GM12878 (cell line): ENCODE measurements around the gene SLC19A3.

Experiments
- BHLHE40 ChIP-seq, 2 experiments: fragments of 450-650 bp in 1 of 2; IDR thresholded peaks; 2 replicates each; pipeline ENCODE4 v1.6.1; 2011 to 2017; ENCODE audit warnings: low read depth in 2 of 2, borderline replicate concordance in 1 of 2, improper control_type of control experiment in 1 of 2, low read length in 1 of 2, mild to moderate bottlenecking in 1 of 2
- EP300 ChIP-seq, 2 experiments: fragments of 150-350 bp in 1 of 2; IDR thresholded peaks; 2 replicates each; pipeline ENCODE4 v1.6.1; 2011 to 2012; ENCODE audit warnings: low read depth in 2 of 2, low read length in 2 of 2, borderline replicate concordance in 1 of 2, improper control_type of control experiment in 1 of 2, inconsistent platforms in 1 of 2; ENCODE audit not compliant: control insufficient read depth in 1 of 2
- EZH2 ChIP-seq: IDR thresholded peaks from 2 replicates; pipeline ENCODE4 v1.6.1; 2012; ENCODE audit warnings: low read depth, mild to moderate bottlenecking, control low read depth, inconsistent platforms, low read length, borderline replicate concordance; ENCODE audit not compliant: control insufficient read depth
- HDAC2 ChIP-seq: fragments of 200-600 bp; sonication (generic); IDR thresholded peaks from 2 replicates; pipeline ENCODE4 v1.6.1; 2017
- HDGF ChIP-seq: fragments of 450-650 bp; IDR thresholded peaks from 2 replicates; pipeline ENCODE4 v1.6.1; 2016; ENCODE audit warnings: antibody characterized with exemption
- MTA2 ChIP-seq: fragments of 450-650 bp; IDR thresholded peaks from 2 replicates; pipeline ENCODE4 v1.6.1; 2016; ENCODE audit warnings: low read depth, mild to moderate bottlenecking, moderate library complexity
- NR2C1 ChIP-seq: fragments of 450-650 bp; IDR thresholded peaks from 2 replicates; pipeline ENCODE4 v1.6.1; 2017; ENCODE audit warnings: antibody characterized with exemption, mild to moderate bottlenecking, moderate library complexity
- POLR2A ChIP-seq: IDR thresholded peaks from 2 replicates; pipeline ENCODE4 v1.6.1; 2011; ENCODE audit warnings: low read depth, mild to moderate bottlenecking, low read length
- POLR2AphosphoS5 ChIP-seq: IDR thresholded peaks from 2 replicates; pipeline ENCODE4 v1.6.1; 2011; ENCODE audit warnings: mild to moderate bottlenecking, low read length, inconsistent platforms
- TBL1XR1 ChIP-seq: IDR thresholded peaks from 2 replicates; pipeline ENCODE4 v1.6.1; 2012; ENCODE audit warnings: low read depth, low read length, improper control_type of control experiment
- YY1 ChIP-seq: IDR thresholded peaks from 2 replicates; pipeline ENCODE4 v1.6.1; 2011; ENCODE audit warnings: low read depth, mild to moderate bottlenecking, low read length
- ZNF274 ChIP-seq: IDR thresholded peaks from one replicate; pipeline ENCODE4 v1.8.0; 2011; ENCODE audit not compliant: insufficient read length, insufficient read depth
- TF ChIP-seq, protein P1 (sequence below), 3 experiments: IDR thresholded peaks in 2 of 3; conservative IDR thresholded peaks in 1 of 3; 2 replicates each; pipeline ENCODE4 v1.5.1; 2011; ENCODE audit warnings: low read depth in 3 of 3, low read length in 3 of 3, mild to moderate bottlenecking in 3 of 3, control low read depth in 2 of 3, moderate library complexity in 2 of 3, inconsistent platforms in 1 of 3, mixed read lengths in 1 of 3; ENCODE audit not compliant: control insufficient read depth in 2 of 3, insufficient read depth in 1 of 3; ENCODE audit errors: extremely low read depth in 1 of 3
- TF ChIP-seq, protein P2 (sequence below): IDR thresholded peaks from 2 replicates; pipeline ENCODE4 v1.6.1; 2012; ENCODE audit warnings: low read depth, low read length, improper control_type of control experiment

DNA sequence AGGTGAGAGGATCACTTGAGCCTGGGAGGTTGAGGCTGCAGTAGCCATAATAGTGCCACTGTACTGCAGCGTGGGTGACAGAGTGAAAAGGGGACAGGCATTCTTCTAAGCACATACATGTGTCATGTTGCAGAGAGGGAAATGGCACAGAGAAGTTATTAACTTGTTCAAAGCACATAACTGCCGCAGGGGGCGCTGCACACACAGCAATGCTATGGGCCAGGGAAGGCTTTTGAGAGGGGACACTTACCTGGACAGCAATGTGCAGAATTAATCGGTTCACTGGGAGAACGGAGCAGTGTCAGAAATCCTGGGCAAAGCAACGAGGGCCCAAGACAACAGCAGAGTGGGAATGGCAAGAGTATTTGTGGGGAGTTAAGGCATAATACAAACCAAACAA, 30.3 kb upstream of the SLC19A3 start:
- TF ChIP-seq POLR2A (no peak), TBL1XR1 (no peak), POLR2AphosphoS5 (no peak), BHLHE40 (IDR thresholded peaks at IDR 0.05; ENCODE audit: borderline replicate concordance in 1 of 2, low read depth in 2 of 2, low read length in 1 of 2) (no peak), ZNF274 (no peak), YY1 (no peak), EZH2 (no peak), HDGF (no peak), NR2C1 (no peak), MTA2 (no peak), EP300 (IDR thresholded peaks at IDR 0.05; ENCODE audit: borderline replicate concordance in 1 of 2, control insufficient read depth in 1 of 2, low read depth in 2 of 2, low read length in 2 of 2) (no peak), HDAC2 (no peak)
- TF ChIP-seq, protein P1, sequence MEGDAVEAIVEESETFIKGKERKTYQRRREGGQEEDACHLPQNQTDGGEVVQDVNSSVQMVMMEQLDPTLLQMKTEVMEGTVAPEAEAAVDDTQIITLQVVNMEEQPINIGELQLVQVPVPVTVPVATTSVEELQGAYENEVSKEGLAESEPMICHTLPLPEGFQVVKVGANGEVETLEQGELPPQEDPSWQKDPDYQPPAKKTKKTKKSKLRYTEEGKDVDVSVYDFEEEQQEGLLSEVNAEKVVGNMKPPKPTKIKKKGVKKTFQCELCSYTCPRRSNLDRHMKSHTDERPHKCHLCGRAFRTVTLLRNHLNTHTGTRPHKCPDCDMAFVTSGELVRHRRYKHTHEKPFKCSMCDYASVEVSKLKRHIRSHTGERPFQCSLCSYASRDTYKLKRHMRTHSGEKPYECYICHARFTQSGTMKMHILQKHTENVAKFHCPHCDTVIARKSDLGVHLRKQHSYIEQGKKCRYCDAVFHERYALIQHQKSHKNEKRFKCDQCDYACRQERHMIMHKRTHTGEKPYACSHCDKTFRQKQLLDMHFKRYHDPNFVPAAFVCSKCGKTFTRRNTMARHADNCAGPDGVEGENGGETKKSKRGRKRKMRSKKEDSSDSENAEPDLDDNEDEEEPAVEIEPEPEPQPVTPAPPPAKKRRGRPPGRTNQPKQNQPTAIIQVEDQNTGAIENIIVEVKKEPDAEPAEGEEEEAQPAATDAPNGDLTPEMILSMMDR (IDR thresholded peaks at IDR 0.05 in 2 of 3, conservative IDR thresholded peaks at IDR 0.05 in 1 of 3; ENCODE audit: control insufficient read depth in 2 of 3, extremely low read depth in 1 of 3, insufficient read depth in 1 of 3, low read depth in 3 of 3, low read length in 3 of 3), result peak; percentile 31 to 53 (median 42); a peak in 5 of 6 replicates
- TF ChIP-seq, protein P2, sequence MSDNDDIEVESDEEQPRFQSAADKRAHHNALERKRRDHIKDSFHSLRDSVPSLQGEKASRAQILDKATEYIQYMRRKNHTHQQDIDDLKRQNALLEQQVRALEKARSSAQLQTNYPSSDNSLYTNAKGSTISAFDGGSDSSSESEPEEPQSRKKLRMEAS, result no peak
